NCI-H1436 (cell line): Measurements from ENCODE around the gene GLYR1.

Experiments
- DNase-seq: peaks from one replicate; lab custom pipeline; 2025; lab: John Stamatoyannopoulos, UW

Gene GLYR1

DNA sequence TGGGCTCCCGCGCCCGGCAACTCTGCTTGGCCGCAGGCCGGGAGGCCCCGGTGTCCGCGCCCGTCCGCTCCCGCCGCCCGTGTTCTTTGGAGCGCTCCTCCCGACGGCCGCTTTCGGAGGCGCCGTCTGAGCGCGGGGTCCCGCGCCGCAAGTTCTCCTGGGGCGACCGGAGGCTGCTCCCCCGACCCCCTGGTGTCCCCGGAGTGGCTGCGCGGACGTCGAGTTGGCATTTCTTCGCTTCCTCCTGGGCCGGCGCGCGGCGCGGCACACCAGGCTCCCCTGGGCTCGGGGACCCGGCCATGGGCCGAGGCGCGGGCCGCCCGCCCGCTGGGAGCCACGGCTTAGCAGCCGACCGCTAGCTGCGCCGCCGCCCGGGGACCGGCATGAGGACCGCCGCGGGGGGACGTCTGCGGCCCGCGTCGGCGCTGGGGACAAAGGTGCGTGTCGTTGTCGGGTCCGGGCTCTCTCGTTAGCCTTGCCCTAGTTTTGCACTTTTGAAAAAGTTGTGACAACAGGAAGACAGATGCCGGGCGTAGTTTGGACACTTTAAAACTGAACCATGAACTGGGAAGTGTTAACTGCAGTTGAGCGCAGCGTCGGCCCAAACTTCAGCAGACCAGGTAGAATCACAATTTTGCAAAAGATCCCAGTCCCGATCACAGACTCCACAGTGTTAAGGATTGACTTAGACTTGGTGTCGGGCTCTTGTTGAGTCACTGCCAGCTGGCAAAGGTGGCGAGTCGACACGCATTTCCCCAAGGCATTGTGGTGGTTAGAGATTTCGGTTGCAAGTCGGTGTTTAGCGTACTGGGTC is 893 bp upstream of the GLYR1 start:
- DNase-seq = peak; percentile 5

DNA sequence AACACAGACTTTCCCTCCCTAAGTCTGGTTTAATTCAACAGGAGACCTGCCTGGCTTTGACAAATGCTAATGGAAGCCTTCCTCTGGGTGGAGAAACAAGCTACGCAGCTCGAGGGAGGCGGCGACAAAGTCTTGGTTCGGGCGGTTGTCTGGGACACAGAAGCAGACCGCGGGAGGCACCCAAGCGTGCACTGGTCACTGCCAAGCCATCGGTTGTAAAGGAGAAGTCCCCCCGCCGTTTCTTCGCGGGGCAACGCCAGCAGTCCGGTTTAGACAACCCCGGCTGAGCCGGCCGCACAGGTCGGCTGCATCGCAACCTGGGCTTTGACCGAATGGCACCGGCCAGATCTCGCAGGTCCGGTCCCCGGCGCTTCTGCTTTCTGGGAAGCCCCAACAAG is 586 bp downstream of the GLYR1 start:
- no peak for DNase-seq

DNA sequence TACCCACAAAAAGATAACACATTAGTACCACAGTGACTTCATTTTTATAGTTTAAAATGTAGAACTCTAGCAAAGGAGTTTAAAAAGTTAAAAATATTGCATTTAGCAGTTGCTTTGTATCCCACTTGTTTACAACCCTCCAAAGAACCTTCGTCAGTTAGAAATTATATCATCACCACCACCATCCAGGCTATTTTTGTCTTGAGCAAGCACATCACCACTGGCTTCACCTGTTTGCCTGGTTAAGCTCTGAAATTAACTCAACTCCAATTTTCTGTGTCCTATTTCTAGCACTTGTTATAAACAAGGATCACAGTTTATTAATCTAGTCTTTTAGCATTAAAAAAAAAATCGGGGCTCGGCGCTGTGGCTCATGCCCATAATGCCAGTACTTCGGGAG is 6.1 kb downstream of the GLYR1 start:
- DNase-seq = no peak

DNA sequence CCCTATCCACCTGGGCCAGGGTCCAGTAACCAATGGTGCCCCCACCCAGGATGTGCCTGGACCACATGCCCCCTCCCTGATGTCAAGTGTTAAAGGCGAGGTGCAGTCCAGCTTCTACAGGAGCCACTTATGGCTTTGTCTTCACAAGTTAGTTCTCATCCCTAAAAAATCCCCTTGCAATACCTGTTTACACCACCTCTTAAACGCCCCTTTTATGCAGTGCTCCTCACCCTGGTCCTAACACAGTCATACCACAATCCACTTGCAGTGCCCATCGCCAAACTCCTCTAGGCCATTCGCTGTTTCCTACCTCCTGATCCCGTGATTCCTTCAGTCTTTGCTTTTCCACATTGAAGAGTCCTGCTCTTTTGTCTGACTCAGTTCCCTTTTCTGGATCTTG is 7.1 kb downstream of the GLYR1 start:
- DNase-seq = no peak

DNA sequence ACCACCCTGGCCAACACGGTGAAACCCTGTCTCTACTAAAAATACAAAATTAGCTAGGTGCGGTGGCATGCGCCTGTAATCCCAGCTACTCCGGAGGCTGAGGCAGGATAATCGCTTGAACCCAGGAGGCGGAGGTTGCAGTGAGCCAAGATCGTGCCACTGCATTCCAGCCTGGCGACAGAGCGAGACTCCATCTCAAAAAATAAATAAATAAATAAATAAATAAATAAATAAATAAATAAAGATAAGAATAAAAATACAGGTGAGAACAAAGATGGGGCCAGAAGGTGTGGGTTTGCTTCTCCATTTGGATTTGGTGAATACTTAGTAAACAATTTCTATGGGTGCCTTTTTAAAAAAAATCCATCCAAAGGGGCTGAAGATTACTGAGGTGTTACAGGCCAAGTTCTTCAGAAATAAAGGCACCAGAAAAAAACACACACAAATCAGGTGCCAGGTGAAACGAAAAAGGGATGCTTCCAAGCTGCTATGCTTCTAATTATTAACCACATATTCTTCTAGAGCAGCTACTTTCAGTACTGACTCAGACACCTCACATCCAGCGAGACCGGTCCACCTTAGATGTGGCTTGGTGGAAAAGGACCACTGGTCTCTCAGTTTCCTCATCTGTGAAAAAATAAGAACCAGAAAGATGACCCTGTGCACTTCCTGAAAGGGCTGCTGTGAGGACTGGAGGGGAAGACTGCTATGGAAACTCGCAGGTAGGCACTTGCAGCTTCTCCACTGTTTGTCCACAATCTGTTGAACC is 9.2 kb downstream of the GLYR1 start:
- DNase-seq = no peak

DNA sequence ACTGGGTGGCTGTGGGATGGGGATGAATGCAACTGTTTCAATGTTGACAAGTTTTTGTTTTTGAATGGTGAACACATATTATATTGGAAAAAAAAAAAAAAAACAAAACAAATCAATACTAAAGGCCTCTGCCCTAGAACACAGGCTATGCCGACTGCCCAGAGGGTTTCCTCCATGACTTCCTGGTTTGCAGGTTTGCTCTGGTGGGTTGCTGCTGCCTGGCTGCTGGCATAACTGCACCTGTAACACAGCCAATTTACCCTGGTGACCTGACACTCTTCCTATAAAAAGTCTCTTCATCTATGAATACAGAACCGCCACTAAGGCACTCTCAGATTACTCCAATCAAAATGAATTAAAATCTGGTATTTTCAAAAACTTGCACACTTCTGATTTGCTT is 10.4 kb downstream of the GLYR1 start:
- DNase-seq = no peak

DNA sequence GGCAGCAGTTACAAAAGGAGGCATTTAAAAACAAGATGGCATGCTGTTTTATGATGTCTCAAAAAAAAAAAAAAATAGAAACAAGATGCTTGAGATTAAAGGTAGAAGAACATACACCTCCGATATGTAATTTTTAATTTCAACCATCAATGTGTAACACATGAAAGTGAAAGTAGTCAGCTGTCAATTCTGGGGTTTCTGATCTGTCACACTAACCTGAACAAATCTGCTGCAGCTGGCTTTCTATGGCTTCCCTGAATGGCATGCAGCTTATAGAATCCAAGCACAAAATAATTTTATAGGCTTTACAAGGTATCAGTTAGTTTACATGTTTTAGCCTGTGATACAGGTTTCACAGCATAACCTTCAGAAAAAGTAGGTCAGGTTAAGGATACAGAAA is 13.5 kb downstream of the GLYR1 start:
- no peak for DNase-seq

DNA sequence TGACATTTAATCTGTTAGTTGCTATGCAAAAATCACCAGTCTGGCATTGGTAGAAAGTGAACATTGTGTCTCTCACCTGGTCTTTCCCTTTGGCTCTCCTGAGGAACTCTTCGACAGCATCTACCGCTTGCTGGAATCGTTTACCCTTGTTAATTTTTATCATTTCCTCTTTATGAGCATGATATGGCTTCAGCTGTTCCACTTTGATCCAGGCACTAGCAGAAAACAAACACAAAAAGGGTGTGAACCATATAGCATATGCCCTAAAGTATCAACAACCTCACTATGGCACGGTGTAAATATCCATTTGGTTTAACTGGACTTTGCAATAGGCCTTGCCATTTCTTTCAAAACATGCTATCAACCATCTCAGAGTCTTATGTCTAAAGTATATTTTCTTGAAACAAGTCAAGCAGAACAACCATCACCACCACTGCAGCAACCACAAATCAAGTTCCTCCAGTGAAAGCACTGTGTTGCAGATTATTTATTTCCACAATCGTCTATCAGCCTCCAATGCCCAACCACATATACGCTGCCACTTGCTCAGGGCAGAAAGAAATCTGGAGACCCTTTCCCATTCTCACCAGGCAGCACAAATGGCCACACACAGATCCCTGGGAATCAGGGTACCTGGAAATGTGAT is 14.3 kb downstream of the GLYR1 start:
- DNase-seq = no peak

DNA sequence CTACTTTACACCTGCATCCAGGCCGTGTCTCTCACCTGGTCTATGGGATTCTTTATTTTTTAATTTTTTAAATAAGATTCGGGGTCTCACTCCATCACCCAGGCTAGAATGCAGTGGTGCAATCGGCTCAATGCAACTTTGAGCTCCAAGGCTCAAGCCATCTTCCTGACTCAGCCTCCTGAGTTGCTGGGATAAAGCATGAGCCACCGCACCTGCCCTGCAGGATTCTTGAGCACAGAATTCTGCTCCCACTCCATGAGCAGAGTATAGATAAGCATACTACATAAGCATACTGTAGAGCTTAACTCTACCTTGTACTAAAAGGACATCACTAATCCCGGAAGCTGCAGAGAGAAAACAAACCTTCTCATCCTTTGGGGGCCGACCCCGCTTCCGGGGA is 15.5 kb downstream of the GLYR1 start:
- no peak for DNase-seq

DNA sequence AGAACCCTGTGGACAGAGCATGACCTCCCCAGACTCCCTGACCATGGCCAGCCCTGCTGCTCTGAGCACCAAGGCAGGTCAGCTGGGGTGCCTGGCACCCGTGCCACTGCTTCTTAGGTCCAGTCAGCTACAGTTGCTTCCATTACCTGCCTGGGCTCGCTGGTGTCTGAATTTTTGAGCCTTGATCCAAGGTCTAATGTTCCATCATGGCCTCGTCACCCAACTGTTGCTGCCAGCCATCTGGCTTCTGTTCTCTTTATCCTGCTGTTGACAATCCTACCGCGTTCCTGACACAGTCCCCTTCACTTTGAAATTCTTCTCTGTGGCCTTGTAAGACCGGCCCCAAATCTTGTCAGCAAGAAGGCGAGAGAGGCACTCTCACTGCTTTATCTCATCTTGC is 16.7 kb downstream of the GLYR1 start:
- no peak for DNase-seq

DNA sequence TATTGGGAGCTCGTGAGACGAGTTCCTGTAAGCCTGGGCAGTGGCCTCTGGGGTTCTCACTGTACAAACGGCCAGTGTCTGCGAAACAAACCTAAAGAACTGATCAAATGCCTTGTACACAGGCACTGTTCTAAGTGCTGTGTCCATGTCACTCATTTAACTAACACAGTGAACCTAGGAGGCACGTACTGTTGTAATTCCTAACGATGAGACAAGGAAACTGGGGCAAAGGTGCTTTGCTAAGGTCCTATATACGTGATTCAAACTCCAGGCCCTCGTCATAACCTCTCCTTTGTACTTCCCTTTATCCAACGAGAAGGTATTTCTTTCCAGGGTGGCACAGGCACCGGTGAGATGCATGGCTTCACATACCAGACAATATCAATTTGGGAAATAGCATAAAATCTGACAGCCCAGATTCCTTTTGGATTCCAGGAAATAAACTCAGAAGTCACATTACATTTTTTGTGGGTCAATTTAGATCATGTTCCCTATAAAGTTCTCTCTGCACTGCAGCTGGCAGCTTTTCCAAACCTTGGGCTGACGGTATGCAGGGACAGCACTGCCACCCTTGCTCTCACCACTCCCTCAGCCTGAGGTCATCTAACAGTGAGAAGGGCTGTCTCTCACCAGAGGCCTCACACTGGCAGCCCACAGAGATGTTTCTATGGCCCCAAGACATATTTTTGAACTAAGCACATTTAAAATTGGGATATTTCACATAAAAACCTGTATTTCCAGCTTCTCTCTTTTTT is 18.3 kb downstream of the GLYR1 start:
- no peak for DNase-seq

DNA sequence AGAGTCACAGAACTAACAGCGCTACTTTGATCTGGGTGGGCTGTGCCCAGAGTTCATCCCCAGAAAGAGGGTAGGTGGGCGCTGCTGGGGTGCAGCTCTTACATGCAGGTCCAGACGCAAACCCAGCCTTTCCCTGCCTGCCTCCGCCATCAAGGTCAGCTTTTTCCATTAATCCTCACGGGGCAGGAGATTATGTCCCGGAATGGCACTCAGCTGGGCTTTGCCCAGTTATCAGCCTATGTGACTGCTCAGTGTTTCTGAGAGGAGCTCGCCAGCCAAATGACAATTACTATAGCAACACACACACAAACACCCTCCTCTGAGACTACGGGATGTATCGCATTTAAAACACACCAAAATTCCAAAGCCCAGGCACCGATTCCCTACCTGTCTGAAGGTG is 20.1 kb downstream of the GLYR1 start:
- DNase-seq = no peak

DNA sequence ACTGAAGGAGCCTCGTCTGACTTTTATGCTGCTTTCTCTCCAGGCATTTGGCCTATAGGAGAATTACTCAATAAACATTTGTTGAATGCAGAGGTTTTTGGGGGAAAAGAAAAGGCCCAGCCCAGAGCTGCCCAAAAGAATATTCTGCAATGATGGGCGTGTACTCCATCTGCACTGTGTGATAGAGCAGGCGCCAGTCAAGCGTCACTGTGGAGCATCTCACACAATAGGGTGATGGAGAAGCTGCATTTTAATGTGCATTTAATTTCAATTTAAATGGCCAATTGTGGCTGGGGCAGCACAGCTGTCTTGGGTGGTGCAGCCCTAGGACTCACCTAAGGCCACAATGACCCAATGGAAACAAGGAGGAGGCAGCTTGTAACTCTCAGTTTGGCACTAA is 20.6 kb downstream of the GLYR1 start:
- no peak for DNase-seq

DNA sequence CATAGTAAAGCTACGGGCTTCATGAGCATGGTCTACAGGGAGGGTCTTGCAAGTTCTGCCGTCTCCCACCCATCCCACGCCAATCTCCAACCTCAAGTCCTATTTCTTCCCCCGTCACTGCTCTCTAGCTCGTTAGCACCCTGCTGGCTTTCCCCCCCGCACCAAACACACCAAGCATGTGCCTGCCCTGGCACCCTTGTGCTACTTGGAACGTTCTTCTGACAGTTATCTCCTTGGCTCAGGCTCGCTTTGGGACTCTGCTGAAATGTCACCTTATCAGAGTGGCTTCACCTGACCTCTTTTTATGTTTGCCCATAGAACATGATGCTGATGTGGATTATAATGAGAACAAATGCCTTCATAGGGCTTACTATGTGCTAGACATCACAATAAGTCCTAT is 21.9 kb downstream of the GLYR1 start:
- DNase-seq = no peak

DNA sequence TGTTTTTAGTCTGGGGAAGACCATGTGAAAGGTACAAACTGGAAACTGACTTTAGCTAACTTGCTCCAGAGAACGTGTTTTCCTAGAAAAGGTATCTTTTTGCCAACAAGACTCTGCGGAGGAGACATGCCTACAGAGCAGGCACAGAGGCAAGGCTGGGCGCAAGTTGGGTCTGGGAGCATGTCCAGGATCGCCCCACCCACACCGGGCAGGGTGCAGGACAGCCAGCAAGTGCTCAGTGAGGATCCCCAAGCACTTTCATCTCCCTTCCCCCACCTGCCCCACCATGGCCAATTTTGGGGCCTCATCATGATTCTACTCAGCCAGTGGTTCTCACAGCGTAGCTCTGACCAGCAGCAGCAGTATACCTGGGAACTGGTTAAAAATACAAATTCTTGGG is 26.4 kb downstream of the GLYR1 start:
- DNase-seq = no peak

DNA sequence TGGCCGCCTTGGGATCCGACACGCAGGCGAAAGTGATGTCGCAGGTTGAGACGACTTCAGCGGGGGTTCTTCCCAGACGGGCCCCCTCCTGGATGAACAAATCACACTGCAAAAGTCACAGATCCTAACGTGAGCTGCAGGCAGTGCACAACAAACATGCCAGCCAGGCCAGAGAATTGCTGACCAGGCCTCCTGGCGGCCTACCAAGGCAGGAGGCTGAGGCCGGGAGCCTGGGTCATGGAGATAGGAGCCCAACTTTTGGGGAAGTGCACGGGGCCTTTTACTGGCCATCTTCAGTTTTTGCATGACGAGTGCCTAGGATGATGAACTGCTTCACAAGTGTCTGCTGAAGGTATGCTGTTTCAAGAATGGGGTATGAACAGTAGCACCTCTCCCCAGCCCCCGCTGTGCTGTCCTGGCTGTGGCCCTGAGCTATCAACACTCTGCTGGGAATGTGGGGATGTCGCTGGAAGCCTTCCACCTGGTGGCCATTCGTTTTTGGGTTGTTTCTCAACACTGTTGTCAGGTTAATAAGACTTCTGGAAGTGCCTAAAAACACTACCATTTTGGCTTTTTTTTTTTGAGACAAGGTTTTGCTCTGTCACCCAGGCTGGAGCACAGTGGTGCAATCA is 32.4 kb downstream of the GLYR1 start:
- DNase-seq = no peak

DNA sequence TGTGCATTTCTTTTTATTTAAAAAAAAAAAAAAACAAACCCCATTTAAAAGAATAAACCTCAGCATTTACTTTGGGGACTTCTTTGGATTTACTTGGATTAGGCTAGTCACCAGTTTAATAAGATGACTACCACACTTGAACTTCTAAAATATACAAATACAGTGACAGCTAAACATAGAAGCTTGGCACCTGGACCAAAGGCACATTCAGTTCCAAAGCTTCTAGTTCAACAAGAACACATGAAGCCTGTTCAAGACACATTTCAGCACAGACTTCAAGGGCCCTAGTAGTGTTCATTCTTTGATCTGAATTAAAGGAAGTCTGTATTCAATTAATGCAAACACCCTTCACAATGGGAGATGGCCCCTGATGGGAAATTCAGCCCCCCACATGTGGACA is 33.0 kb downstream of the GLYR1 start:
- no peak for DNase-seq

DNA sequence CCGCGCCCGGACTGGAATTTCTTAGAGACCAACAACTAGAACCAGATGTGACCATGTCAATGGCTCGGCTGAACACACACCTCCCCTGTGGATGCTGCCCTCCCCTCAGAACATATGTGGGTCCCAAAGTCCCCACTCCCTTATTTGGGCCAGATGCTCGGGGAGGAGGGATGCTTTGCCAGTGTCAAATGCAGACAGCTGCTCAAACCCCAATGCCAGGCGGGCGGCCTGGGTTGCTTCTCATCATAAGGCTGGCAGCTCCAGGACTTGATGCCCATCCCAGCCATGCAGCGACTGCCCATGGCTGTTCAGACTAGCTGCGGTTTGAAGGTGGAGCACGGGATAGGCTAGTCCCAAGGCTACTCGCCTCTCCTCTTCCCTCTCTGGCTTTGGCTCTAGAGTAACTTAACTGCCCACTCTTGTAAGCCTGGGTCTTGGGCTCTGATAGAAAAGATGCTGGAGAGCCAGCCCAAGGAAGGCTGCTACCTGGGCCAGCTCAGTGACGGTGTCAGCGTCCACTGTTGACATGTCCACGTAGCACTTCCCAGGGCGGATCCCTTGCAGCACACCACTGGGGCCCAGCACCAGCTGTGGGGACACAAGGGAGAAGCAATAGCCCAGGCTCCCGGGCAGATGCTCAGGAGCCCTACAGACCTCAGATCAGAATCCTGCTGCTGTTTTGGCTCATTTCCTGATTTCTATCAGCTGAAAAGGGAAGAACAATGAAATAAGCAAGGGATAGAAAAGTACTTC is 33.7 kb downstream of the GLYR1 start:
- DNase-seq = no peak

DNA sequence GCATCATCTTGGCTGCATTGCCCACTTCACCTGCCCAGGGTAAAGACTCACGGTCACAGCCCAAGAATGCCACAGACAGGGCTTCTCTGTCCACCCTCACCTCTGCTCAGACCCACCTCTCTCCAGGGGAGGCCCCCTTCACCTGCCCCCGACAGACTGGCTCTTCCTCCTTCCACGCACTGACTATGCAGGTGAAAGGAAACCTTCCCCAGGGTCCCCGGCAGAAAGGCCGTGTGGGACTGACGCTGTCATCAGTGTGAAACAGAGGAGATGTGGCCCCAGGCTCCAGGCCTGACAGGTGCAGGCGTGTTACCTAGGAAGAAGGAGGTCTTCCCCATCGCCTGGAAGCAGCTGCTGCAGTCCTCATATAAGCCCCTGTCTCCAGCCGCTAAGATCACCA is 35.3 kb downstream of the GLYR1 start:
- DNase-seq = no peak

DNA sequence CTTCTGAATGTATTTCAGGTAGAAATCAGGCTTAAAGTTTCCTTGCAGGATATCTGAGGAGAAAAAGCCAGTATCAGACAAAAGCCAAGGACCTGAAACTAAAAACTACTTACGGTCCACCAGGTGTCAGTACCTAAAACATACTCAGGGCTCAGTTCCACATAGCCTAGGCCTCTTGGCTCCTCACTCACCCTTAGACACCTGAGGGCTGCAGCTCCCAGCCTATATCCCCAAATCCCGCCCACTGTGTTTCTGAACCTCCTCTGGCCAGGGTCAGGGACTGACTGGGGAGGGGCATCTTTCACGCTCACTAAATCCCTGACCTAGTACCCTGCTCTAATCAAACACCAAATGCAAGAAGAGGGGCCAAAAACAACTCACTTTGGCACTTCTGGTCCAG is 35.8 kb downstream of the GLYR1 start:
- no peak for DNase-seq

DNA sequence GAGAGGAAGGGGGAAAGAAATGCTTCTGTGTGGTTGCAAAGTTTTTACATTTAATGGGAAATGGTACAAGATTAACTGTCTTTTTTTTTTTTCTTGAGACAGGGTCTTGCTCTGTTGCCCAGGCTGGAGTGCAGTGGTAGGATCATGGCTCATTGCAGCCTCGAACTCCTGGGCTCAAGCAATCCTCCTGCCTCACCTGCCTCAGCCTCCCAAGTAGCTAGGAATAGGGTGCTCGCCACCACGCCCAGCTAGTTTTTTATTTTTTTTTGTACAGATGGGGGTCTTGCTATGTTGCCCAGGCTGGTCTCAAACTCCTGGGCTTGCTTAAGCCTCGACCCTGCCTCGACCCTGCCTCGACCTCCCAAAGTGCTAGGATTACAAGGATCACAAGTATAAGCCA is 40.8 kb downstream of the GLYR1 start:
- no peak for DNase-seq
